Colonic mucosa (tissue), 4 donors: ENCODE results near the gene BTN3A1. TPM values are rescaled to one million over a fixed set of nuclear protein-coding genes. Genes with fewer than 3 reads are reported as not detected.
"Not testable (repeated sequence)": the region's sequence is repeated elsewhere in the genome, so short reads cannot be mapped to it uniquely, and the experiment has no call there.

Experiments
- DNase-seq: peaks from one replicate; pipeline ENCODE4 v3.0.0-alpha.2; 2020
- H3K27ac ChIP-seq: fragments of 200-600 bp; one replicate; pipeline ENCODE4 v1.8.0; 2021
- H3K27me3 ChIP-seq: fragments of 200-600 bp; one replicate; pipeline ENCODE4 v1.8.0; 2021
- H3K36me3 ChIP-seq: fragments of 200-600 bp; one replicate; pipeline ENCODE4 v1.8.0; 2021
- H3K4me1 ChIP-seq: fragments of 200-600 bp; one replicate; pipeline ENCODE4 v1.8.0; 2021; ENCODE audit warnings: mild to moderate bottlenecking
- H3K4me3 ChIP-seq: fragments of 200-600 bp; one replicate; pipeline ENCODE4 v1.8.0; 2021
- H3K9ac ChIP-seq, 2 donors: one replicate each; pipeline ENCODE4 v1.7.0; 2013; ENCODE audit warnings: control low read depth in 2 of 2, low read depth in 2 of 2, low read length in 2 of 2
- H3K9me3 ChIP-seq: fragments of 200-600 bp; one replicate; pipeline ENCODE4 v1.8.0; 2021
- intact Hi-C: fragments of 100-400 bp; cut with DNase I; formaldehyde crosslinking; loops from one replicate; pipeline ENCODE4 v1.14.1; 2022
- total RNA-seq, 2 donors: library from RNA; stranded (reverse); fragmentation: NEBNext Ultra II Directional in 1 of 2; extraction: Animal tissue kit (Norgen Biotek cat#: 25700) in 1 of 2; gene quantifications; one replicate each; pipeline ENCODE4 v1.2.1, GENCODE V29; 2021
- TF ChIP-seq, protein P1 (sequence below): fragments of 200-600 bp; IDR thresholded peaks from one replicate; pipeline ENCODE4 v1.8.0; 2022; ENCODE audit warnings: antibody characterized with exemption, mild to moderate bottlenecking
- donor health status: healthy.
- donor health status: DM: no; HTN: no; CAD: no.
- donor health status: DM: no; HTN: no; CAD: no.

The BTN3A1 gene
- 10 to 100 TPM; 24.1 to 29.4 TPM for total RNA-seq

DNA sequence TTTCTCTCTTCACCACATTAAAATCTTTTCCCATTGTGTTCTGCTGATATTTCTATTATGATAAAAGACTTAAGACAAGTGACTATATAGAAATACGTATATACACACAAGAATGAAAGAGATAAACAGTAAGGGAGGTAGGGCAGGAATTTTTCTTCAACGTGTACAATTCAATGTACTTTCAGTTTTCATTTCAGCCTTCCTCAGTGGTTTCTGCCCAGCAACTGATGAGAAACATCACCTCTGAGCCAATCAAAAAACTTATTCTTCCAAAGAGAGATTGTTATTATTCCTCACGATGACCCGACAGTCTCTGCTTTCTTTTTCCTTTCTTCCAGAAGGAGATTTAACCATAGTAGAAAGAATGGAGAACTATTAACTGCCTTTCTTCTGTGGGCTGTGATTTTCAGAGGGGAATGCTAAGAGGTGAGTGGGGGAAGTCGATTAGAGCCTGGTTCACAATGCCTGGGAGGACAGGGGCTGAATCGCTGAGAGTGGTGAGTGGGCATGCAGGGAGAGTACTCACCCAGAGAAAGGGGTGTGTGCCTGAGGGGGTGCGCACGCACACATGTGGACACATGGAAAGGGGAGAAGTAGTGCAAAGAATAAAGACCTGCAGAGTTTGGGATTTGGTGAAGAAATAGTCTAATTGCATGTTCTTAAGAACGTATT lies at the start of gene BTN3A1:
Gene BTN3A1, plus strand, starts transcription at position 289 of the 672 bp plus-strand sequence. CDS start 3,289 bp downstream, outside the sequence.
- intact Hi-C loops: no loop called here
- peak within 1 kb of the TSS; percentile 53 to 95 for H3K9ac ChIP-seq
- TF ChIP-seq, protein P1, sequence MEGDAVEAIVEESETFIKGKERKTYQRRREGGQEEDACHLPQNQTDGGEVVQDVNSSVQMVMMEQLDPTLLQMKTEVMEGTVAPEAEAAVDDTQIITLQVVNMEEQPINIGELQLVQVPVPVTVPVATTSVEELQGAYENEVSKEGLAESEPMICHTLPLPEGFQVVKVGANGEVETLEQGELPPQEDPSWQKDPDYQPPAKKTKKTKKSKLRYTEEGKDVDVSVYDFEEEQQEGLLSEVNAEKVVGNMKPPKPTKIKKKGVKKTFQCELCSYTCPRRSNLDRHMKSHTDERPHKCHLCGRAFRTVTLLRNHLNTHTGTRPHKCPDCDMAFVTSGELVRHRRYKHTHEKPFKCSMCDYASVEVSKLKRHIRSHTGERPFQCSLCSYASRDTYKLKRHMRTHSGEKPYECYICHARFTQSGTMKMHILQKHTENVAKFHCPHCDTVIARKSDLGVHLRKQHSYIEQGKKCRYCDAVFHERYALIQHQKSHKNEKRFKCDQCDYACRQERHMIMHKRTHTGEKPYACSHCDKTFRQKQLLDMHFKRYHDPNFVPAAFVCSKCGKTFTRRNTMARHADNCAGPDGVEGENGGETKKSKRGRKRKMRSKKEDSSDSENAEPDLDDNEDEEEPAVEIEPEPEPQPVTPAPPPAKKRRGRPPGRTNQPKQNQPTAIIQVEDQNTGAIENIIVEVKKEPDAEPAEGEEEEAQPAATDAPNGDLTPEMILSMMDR: no peak
- H3K9me3 ChIP-seq: no peaks in the 10 kb centered on the region
- H3K4me1 ChIP-seq: peaks cover 8% of the 10 kb centered on the region
- H3K36me3 ChIP-seq: no peaks in the 10 kb centered on the region
- peak within 1 kb of the TSS; percentile 36 for H3K4me3 ChIP-seq
- peak within 1 kb of the TSS; percentile 80 for H3K27ac ChIP-seq
- DNase-seq: peak; percentile 76
- no peaks in the 10 kb centered on the region for H3K27me3 ChIP-seq

DNA sequence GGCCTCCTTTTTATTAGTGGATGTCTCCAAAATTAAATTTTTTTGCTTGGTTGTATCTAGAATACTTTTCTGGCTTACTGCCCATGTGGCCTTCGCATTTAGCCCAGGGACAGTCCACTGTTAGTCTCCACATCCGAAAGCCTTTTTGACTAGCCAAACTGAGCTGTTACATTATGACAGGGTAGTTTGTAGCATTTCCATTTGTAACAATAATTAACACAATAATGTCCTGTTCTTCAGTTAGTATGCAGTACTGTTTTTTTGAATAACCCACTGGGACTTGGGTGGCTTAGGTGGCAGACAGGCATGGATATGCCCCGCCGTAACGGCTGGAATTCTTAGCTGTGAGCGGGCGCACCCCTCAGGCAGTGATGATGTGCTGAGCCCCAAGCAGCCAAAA lies 49.8 kb upstream of the BTN3A1 start:
- no peaks in the 10 kb centered on the region for H3K9me3 ChIP-seq
- no peak for DNase-seq
- TF ChIP-seq, protein P1: no peak
- intact Hi-C loops: no loop called here
- no peaks in the 10 kb centered on the region for H3K27me3 ChIP-seq
- H3K9ac ChIP-seq: no peak overlapping the region
- no peaks in the 10 kb centered on the region for H3K36me3 ChIP-seq
- no peaks in the 10 kb centered on the region for H3K4me1 ChIP-seq
- no peak overlapping the region for H3K4me3 ChIP-seq
- no peak overlapping the region for H3K27ac ChIP-seq

GRCh38 chr6:26354162-26354561 lies 47.9 kb upstream of the BTN3A1 start:
- H3K4me3 ChIP-seq: no peak overlapping the region
- H3K27ac ChIP-seq: no peak overlapping the region
- intact Hi-C loops: no loop called here
- H3K9ac ChIP-seq: no peak overlapping the region
- TF ChIP-seq, protein P1: no peak
- DNase-seq: no peak
- H3K9me3 ChIP-seq: no peaks in the 10 kb centered on the region
- H3K4me1 ChIP-seq: no peaks in the 10 kb centered on the region
- H3K36me3 ChIP-seq: no peaks in the 10 kb centered on the region
- no peaks in the 10 kb centered on the region for H3K27me3 ChIP-seq

GRCh38 chr6:26355366-26355765 lies 46.7 kb upstream of the BTN3A1 start:
- DNase-seq: no peak
- no peaks in the 10 kb centered on the region for H3K4me1 ChIP-seq
- no peak overlapping the region for H3K27ac ChIP-seq
- no peak overlapping the region for H3K9ac ChIP-seq
- H3K36me3 ChIP-seq: no peaks in the 10 kb centered on the region
- TF ChIP-seq, protein P1: no peak
- no peak overlapping the region for H3K4me3 ChIP-seq
- no peaks in the 10 kb centered on the region for H3K9me3 ChIP-seq
- intact Hi-C loops: no loop called here
- no peaks in the 10 kb centered on the region for H3K27me3 ChIP-seq

DNA sequence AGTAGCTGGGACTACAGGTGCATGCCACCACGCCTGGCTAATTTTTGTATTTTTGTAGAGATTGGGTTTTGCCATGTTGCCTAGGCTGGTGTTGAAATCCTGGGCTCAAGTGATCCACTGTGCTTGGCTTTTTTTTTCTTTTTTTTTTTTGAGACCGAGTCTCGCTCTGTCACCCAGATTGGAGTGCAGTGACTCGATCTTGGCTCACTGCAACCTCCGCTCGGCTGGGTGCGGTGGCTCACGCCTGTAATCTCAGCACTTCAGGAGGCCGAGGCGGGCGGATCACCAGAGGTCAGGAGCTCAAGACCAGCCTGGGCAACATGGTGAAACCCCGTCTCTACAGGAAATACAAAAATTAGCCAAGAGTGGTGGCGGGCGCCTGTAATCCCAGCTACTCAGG lies 44.5 kb upstream of the BTN3A1 start:
- intact Hi-C loops, DNase-seq, H3K4me3 ChIP-seq, H3K27me3 ChIP-seq, H3K36me3 ChIP-seq, H3K9ac ChIP-seq, H3K27ac ChIP-seq, H3K9me3 ChIP-seq, H3K4me1 ChIP-seq: not testable (repeated sequence)

DNA sequence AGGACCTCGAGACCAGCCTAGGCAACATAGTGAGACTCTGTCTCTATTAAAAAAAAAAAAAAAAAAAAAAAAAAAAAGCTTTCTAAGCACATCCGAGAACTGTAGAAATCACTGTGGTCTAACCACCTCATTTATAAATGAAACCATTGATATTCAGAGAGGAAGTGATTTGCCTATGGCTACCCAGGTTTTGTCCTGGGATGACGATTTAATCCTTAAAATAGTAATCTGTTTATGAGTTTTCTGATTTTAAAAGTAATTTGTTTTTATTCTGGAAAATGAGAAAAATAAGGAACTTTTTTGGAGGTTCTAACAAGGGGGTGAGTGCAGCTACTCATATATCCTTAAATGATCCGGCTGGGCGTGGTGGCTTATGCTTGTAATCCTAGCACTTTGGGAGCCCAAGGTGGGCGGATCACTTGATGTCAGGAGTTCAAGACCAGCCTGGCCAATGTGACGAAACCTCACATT lies 43.5 kb upstream of the BTN3A1 start:
- no peak overlapping the region for H3K9ac ChIP-seq
- intact Hi-C loops: no loop called here
- no peaks in the 10 kb centered on the region for H3K4me1 ChIP-seq
- TF ChIP-seq, protein P1: no peak
- no peaks in the 10 kb centered on the region for H3K9me3 ChIP-seq
- no peak overlapping the region for H3K27ac ChIP-seq
- no peaks in the 10 kb centered on the region for H3K36me3 ChIP-seq
- H3K27me3 ChIP-seq: no peaks in the 10 kb centered on the region
- no peak overlapping the region for H3K4me3 ChIP-seq
- DNase-seq: no peak
